Measurements from ENCODE around the gene KIRREL3.

The KIRREL3 gene

DNA sequence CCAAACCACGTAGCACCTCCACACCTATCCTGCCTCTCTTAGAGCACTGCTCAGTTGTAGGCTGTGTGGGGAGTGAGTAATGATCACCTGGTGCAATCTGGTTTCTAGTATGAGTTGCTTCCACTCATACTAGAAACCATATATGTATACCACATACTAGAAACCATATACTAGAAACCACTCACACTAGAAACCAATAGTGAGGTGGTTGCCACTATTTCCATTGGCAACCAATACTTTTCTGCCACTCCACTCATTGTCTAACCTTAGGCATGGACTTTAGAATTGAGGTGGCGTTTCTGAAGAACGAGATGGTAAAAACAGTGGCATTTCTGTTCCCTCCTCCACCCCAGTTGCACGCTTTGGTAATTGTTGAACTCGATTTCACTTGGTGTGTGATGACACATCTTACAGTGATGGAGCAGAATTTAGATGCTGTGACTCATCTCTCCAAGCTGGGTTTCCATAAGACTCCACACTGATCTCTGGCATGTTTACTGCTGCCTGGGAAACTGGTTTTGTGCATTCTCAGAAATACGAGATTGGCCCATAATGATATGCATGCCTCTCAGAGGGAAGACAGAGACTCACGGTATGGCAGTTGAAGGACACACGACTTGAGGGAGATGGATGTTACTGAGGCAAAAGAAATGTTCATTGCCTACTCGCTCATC is 82.9 kb downstream of the KIRREL3 start:
- FAIRE-seq (peak; percentile 13), DNase-seq (ENCODE audit: insufficient read length, low spot score) (no peak)
- TF ChIP-seq POU2F2 (IDR thresholded peaks at IDR 0.05; ENCODE audit: low read depth, low read length) (0 out of 2 replicates have a peak, but pooled peaks have one; percentile 15), TAF1 (IDR thresholded peaks at IDR 0.05; ENCODE audit: low read depth, low read length) (no peak)

GRCh38 chr11:126915430-126915829 is 85.1 kb downstream of the KIRREL3 start:
- no peak for TF ChIP-seq POU2F2 (IDR thresholded peaks at IDR 0.05; ENCODE audit: low read depth, low read length)
- FAIRE-seq, result no peak
- DNase-seq (ENCODE audit: insufficient read length, low spot score), result no peak

- DNase-seq (ENCODE audit: insufficient read length, low spot score) (no peak), FAIRE-seq (no peak)
- TF ChIP-seq TAF1 (IDR thresholded peaks at IDR 0.05; ENCODE audit: low read depth, low read length) (no peak), POU2F2 (IDR thresholded peaks at IDR 0.05; ENCODE audit: low read depth, low read length) (no peak), POLR2AphosphoS5 (IDR thresholded peaks at IDR 0.05; ENCODE audit: low read depth, low read length) (no peak), SPI1 (IDR thresholded peaks at IDR 0.05; ENCODE audit: low read depth, low read length) (no peak), PAX5 (IDR thresholded peaks at IDR 0.05; ENCODE audit: insufficient read depth, low read length, severe bottlenecking) (no peak), POLR2A (IDR thresholded peaks at IDR 0.05; ENCODE audit: low read depth, low read length) (no peak)
Measured at GRCh38 chr11:126914941-126915340, 85.6 kb downstream of the KIRREL3 start.

DNA sequence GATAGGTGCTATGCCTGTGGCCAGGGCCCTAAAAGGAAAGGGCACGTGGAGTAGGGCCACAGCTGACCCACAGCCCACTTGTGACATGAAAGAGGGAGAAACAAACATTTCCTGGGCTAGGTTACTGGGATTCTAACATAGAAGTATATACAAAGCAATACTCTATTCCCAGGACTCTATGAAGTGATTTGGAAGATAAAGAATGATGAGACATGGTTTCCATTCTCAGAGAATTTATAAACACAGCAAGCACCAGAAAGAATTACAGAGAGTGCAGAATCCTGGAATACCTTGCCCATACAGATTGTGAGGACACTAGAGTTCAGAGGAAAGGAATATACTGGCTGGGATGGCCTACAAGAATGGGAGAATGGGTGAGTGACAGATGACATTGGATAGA is 86.4 kb downstream of the KIRREL3 start:
- FAIRE-seq (no peak), DNase-seq (ENCODE audit: insufficient read length, low spot score) (no peak)
- TF ChIP-seq PAX5 (IDR thresholded peaks at IDR 0.05; ENCODE audit: insufficient read depth, low read length, severe bottlenecking) (no peak), POLR2AphosphoS5 (IDR thresholded peaks at IDR 0.05; ENCODE audit: low read depth, low read length) (no peak), POLR2A (IDR thresholded peaks at IDR 0.05; ENCODE audit: low read depth, low read length) (no peak), TAF1 (IDR thresholded peaks at IDR 0.05; ENCODE audit: low read depth, low read length) (no peak), POU2F2 (IDR thresholded peaks at IDR 0.05; ENCODE audit: low read depth, low read length) (no peak), SPI1 (IDR thresholded peaks at IDR 0.05; ENCODE audit: low read depth, low read length) (no peak)

GRCh38 chr11:126904520-126904919 is 96.0 kb downstream of the KIRREL3 start:
- TF ChIP-seq POLR2A (IDR thresholded peaks at IDR 0.05; ENCODE audit: low read depth, low read length) (no peak), SPI1 (IDR thresholded peaks at IDR 0.05; ENCODE audit: low read depth, low read length) (no peak), POU2F2 (IDR thresholded peaks at IDR 0.05; ENCODE audit: low read depth, low read length) (no peak), PAX5 (IDR thresholded peaks at IDR 0.05; ENCODE audit: insufficient read depth, low read length, severe bottlenecking) (no peak), POLR2AphosphoS5 (IDR thresholded peaks at IDR 0.05; ENCODE audit: low read depth, low read length) (no peak), TAF1 (IDR thresholded peaks at IDR 0.05; ENCODE audit: low read depth, low read length) (no peak)
- no peak for DNase-seq (ENCODE audit: insufficient read length, low spot score)
- no peak for FAIRE-seq

- no peak for TF ChIP-seq POLR2AphosphoS5 (IDR thresholded peaks at IDR 0.05; ENCODE audit: low read depth, low read length)
- TF ChIP-seq TAF1 (IDR thresholded peaks at IDR 0.05; ENCODE audit: low read depth, low read length), result no peak
- no peak for TF ChIP-seq SPI1 (IDR thresholded peaks at IDR 0.05; ENCODE audit: low read depth, low read length)
- TF ChIP-seq POU2F2 (IDR thresholded peaks at IDR 0.05; ENCODE audit: low read depth, low read length), result no peak
- no peak for TF ChIP-seq POLR2A (IDR thresholded peaks at IDR 0.05; ENCODE audit: low read depth, low read length)
- TF ChIP-seq PAX5 (IDR thresholded peaks at IDR 0.05; ENCODE audit: insufficient read depth, low read length, severe bottlenecking), result no peak
- FAIRE-seq (no peak), DNase-seq (ENCODE audit: insufficient read length, low spot score) (no peak)
Measured at GRCh38 chr11:126901783-126902182, 98.8 kb downstream of the KIRREL3 start.

DNA sequence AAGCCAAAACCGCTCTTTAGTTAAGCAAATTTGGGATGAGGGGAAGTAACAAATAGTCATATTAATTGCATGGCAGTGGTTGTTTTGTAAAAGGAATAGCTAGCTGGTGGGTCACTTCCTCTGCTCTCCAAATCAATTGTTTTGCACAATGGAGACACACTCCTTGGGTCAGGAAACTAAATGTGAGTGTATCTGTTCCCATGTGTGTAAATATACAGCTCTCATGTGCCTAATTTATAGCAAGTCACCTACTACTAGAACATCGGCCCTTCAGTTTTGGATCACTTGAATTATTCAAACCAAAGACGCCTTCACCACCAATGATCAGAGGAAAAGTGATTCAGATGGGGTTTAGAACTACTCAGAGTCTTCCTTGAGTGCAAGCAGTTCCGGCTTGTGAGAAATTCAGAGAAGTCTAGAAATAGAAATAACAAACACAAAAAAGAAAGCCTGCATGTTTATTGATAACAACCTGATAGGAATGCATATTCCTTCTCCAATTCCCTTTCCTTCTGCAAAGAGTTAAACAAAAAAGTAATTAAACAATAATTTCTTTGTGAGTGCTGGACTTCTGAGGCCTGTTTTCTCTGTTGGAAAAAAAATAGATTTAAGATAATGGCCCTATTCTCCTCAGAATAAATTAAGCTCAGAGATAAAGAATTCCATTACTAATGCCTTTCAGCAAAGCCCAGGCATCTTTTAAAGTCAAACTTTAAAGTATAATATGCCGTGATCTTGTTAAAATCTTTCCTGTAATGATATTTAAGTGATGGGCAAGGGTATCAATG is 100.4 kb downstream of the KIRREL3 start:
- no peak for FAIRE-seq
- no peak for DNase-seq (ENCODE audit: insufficient read length, low spot score)
- TF ChIP-seq PAX5 (IDR thresholded peaks at IDR 0.05; ENCODE audit: insufficient read depth, low read length, severe bottlenecking) (no peak), POU2F2 (IDR thresholded peaks at IDR 0.05; ENCODE audit: low read depth, low read length) (no peak), SPI1 (IDR thresholded peaks at IDR 0.05; ENCODE audit: low read depth, low read length) (no peak), POLR2AphosphoS5 (IDR thresholded peaks at IDR 0.05; ENCODE audit: low read depth, low read length) (no peak), POLR2A (IDR thresholded peaks at IDR 0.05; ENCODE audit: low read depth, low read length) (no peak), TAF1 (IDR thresholded peaks at IDR 0.05; ENCODE audit: low read depth, low read length) (no peak)

DNA sequence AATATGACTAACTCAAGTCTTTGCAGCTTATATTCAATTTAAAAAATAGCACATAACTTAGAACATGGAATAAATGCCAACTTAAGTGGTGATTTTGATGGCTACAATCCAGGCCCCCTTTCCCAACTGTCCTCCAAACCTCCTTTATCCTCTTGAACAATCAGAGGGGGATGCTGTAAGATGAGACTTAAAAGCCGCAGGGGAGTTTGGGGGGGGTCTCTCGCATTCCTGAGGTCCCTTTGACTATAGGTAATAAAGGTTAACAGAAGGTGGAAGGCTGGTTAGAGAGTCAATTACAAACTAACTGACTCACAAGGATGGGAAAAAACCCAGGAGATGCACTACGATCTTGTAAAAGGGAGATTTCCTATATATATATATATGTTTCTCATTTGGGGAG is 101.8 kb downstream of the KIRREL3 start:
- TF ChIP-seq POLR2AphosphoS5 (IDR thresholded peaks at IDR 0.05; ENCODE audit: low read depth, low read length) (no peak), TAF1 (IDR thresholded peaks at IDR 0.05; ENCODE audit: low read depth, low read length) (no peak), POLR2A (IDR thresholded peaks at IDR 0.05; ENCODE audit: low read depth, low read length) (no peak), PAX5 (IDR thresholded peaks at IDR 0.05; ENCODE audit: insufficient read depth, low read length, severe bottlenecking) (no peak)
- DNase-seq (ENCODE audit: insufficient read length, low spot score), result no peak
- no peak for FAIRE-seq

DNA sequence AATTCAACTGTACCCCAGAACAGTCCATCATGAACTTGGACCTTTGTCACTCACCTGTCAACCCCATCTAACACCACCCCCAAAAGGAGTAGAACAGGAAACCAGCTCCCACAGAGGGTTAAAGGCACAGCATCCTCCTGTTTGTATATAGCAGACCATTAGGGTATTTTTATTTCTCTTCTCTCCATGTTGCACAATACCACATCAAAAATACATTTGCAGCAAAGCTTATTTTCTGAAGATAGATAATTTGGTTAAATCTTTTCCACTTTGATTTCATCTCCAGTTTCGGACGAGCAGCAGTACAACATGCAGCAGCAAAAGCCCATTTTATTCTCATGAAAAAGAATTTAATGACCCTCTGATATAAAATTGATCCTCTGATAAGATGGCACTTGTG is 103.1 kb downstream of the KIRREL3 start:
- TF ChIP-seq TAF1 (IDR thresholded peaks at IDR 0.05; ENCODE audit: low read depth, low read length) (no peak), PAX5 (IDR thresholded peaks at IDR 0.05; ENCODE audit: insufficient read depth, low read length, severe bottlenecking) (no peak), SPI1 (IDR thresholded peaks at IDR 0.05; ENCODE audit: low read depth, low read length) (no peak), POLR2A (IDR thresholded peaks at IDR 0.05; ENCODE audit: low read depth, low read length) (no peak), POLR2AphosphoS5 (IDR thresholded peaks at IDR 0.05; ENCODE audit: low read depth, low read length) (no peak), POU2F2 (IDR thresholded peaks at IDR 0.05; ENCODE audit: low read depth, low read length) (no peak)
- DNase-seq (ENCODE audit: insufficient read length, low spot score), result no peak

GRCh38 chr11:126896025-126896424 is 104.5 kb downstream of the KIRREL3 start:
- FAIRE-seq (no peak), DNase-seq (ENCODE audit: insufficient read length, low spot score) (no peak)
- TF ChIP-seq SPI1 (IDR thresholded peaks at IDR 0.05; ENCODE audit: low read depth, low read length), result no peak
- no peak for TF ChIP-seq POLR2AphosphoS5 (IDR thresholded peaks at IDR 0.05; ENCODE audit: low read depth, low read length)
- TF ChIP-seq PAX5 (IDR thresholded peaks at IDR 0.05; ENCODE audit: insufficient read depth, low read length, severe bottlenecking), result no peak
- TF ChIP-seq TAF1 (IDR thresholded peaks at IDR 0.05; ENCODE audit: low read depth, low read length), result no peak
- no peak for TF ChIP-seq POU2F2 (IDR thresholded peaks at IDR 0.05; ENCODE audit: low read depth, low read length)

More for the DNA sequence above, 103.1 kb downstream of the KIRREL3 start:
- no peak for FAIRE-seq
